Neutrophil (primary cell): ENCODE measurements around the gene RIN3.

Experiments
- H3K27ac ChIP-seq: fragments of 200-600 bp; sonication (generic); 2 replicates; pipeline ENCODE4 v1.5.1; 2016; ENCODE audit warnings: mild to moderate bottlenecking, moderate library complexity
- H3K27me3 ChIP-seq: fragments of 200-600 bp; sonication (generic); 2 replicates; pipeline ENCODE4 v1.6.0; 2016; ENCODE audit warnings: mild to moderate bottlenecking
- H3K36me3 ChIP-seq: fragments of 200-600 bp; sonication (generic); 2 replicates; pipeline ENCODE4 v1.5.1; 2017
- H3K4me1 ChIP-seq, 2 experiments: fragments of 200-600 bp in 1 of 2; sonication (generic) in 1 of 2; 1 replicate in 1 of 2; 2 replicates in 1 of 2; pipeline versions ENCODE4 v1.5.1 to v1.6.1; 2013 to 2016; ENCODE audit warnings: low read depth in 1 of 2, low read length in 1 of 2, mild to moderate bottlenecking in 1 of 2, moderate library complexity in 1 of 2; ENCODE audit not compliant: control insufficient read depth in 1 of 2, insufficient read depth in 1 of 2
- H3K4me3 ChIP-seq, 2 experiments: fragments of 200-600 bp in 1 of 2; sonication (generic) in 1 of 2; 1 replicate in 1 of 2; 2 replicates in 1 of 2; pipeline ENCODE4 v1.5.1; 2013 to 2016; ENCODE audit warnings: low read depth in 1 of 2, low read length in 1 of 2, mild to moderate bottlenecking in 1 of 2, moderate library complexity in 1 of 2
- H3K9me3 ChIP-seq: fragments of 200-600 bp; sonication (generic); 2 replicates; pipeline ENCODE4 v1.5.1; 2016
- CTCF ChIP-seq: fragments of 200-600 bp; sonication (generic); IDR thresholded peaks from 2 replicates; pipeline ENCODE4 v1.5.1; 2016; ENCODE audit warnings: antibody characterized with exemption

Gene RIN3

GRCh38 chr14:92737619-92738188 lies 224.1 kb downstream of the RIN3 start:
- H3K9me3 ChIP-seq: no peaks in the 10 kb centered on the region
- no peak overlapping the region for H3K4me3 ChIP-seq
- H3K4me1 ChIP-seq: no peaks in the 10 kb centered on the region
- H3K27me3 ChIP-seq: peaks cover 38% of the 10 kb centered on the region
- no peak for TF ChIP-seq CTCF
- no peak overlapping the region for H3K27ac ChIP-seq
- no peaks in the 10 kb centered on the region for H3K36me3 ChIP-seq
